Measurements from ENCODE around the gene PARP3.

The PARP3 gene

GRCh38 chr3:51934139-51934850 lies 7.9 kb upstream of the PARP3 start:
- no peak overlapping the region for H3K4me3 ChIP-seq (ENCODE audit: low read depth in 1 of 2, low read length in 2 of 2)
- no peak overlapping the region for H3K27ac ChIP-seq (ENCODE audit: low read depth, low read length)
- H3K9ac ChIP-seq (ENCODE audit: low read depth in 1 of 2, low read length in 2 of 2), result no peak overlapping the region
- H3K27me3 ChIP-seq (ENCODE audit: control insufficient read depth in 1 of 2, insufficient read depth in 2 of 2, low read length in 2 of 2), result no peaks in the 10 kb centered on the region
- H3K4me1 ChIP-seq (ENCODE audit: control insufficient read depth in 1 of 2, insufficient read depth in 2 of 2, low read length in 2 of 2), result no peaks in the 10 kb centered on the region
- H3K36me3 ChIP-seq (ENCODE audit: control insufficient read depth in 1 of 2, insufficient read depth in 2 of 2, low read length in 2 of 2), result peaks cover 40 to 65% of the 10 kb centered on the region in 2 donors
- H3K9me3 ChIP-seq (ENCODE audit: control insufficient read depth in 1 of 2, low read length in 2 of 2), result no peaks in the 10 kb centered on the region

GRCh38 chr3:51934991-51935885 lies 6.9 kb upstream of the PARP3 start:
- peaks cover 40 to 66% of the 10 kb centered on the region in 2 donors for H3K36me3 ChIP-seq (ENCODE audit: control insufficient read depth in 1 of 2, insufficient read depth in 2 of 2, low read length in 2 of 2)

DNA sequence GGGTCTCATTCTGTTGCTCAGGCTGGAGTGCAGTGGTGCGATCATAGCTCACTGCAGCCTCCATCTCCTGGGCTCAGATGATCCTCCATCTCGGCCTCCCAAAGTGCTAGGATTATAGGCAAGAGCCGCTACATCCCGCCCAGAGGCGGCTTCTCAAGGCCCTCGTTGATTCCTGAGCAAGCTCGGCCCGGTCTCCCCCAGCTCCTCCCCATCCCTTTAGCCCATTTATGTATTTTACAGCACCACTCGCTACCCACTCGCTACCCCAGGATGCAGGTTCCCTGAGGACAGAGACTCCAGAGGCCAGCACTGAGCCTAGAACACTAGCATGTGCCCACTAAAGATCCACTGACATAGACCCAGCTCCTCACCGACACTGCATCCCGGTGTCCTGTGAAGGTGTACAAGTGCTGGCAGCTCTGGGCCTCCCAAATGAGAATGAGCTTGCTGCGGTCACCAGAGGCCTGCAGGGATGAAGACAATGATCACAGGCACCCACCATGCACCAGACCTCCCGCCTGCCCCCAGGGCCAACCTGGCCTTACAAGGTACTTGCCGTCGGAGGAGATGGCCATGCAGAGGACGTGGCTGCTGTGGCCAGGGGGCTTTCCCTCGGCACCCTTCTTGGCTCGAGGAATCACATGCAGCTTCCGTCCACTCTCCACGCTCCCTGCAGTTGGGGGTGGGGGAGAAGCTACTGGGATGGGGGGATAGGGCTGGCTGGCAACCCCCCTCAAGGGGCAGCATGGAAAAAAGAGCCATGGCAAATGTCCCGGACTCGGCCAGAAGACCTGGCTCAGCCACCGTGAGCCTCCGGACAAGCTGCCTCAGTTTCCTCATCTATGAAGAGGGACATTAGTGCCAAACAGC lies 6.0 kb upstream of the PARP3 start:
- Histone ChIP-seq H3K9me3 (ENCODE audit: control insufficient read depth in 1 of 2, low read length in 2 of 2) (no peaks in the 10 kb centered on the region), H3K27me3 (ENCODE audit: control insufficient read depth in 1 of 2, insufficient read depth in 2 of 2, low read length in 2 of 2) (no peaks in the 10 kb centered on the region), H3K4me3 (ENCODE audit: low read depth in 1 of 2, low read length in 2 of 2) (no peak overlapping the region), H3K36me3 (ENCODE audit: control insufficient read depth in 1 of 2, insufficient read depth in 2 of 2, low read length in 2 of 2) (peaks cover 40 to 66% of the 10 kb centered on the region in 2 donors), H3K9ac (ENCODE audit: low read depth in 1 of 2, low read length in 2 of 2) (no peak overlapping the region), H3K4me1 (ENCODE audit: control insufficient read depth in 1 of 2, insufficient read depth in 2 of 2, low read length in 2 of 2) (peaks cover 5 to 13% of the 10 kb centered on the region in 2 donors), H3K27ac (ENCODE audit: low read depth, low read length) (no peak overlapping the region)

More at GRCh38 chr3:51934991-51935885, 6.9 kb upstream of the PARP3 start:
- Histone ChIP-seq H3K4me3 (ENCODE audit: low read depth in 1 of 2, low read length in 2 of 2) (no peak overlapping the region), H3K4me1 (ENCODE audit: control insufficient read depth in 1 of 2, insufficient read depth in 2 of 2, low read length in 2 of 2) (peaks cover 0 to 5% of the 10 kb centered on the region in 2 donors), H3K9ac (ENCODE audit: low read depth in 1 of 2, low read length in 2 of 2) (no peak overlapping the region), H3K27me3 (ENCODE audit: control insufficient read depth in 1 of 2, insufficient read depth in 2 of 2, low read length in 2 of 2) (no peaks in the 10 kb centered on the region), H3K27ac (ENCODE audit: low read depth, low read length) (no peak overlapping the region), H3K9me3 (ENCODE audit: control insufficient read depth in 1 of 2, low read length in 2 of 2) (no peaks in the 10 kb centered on the region)

DNA sequence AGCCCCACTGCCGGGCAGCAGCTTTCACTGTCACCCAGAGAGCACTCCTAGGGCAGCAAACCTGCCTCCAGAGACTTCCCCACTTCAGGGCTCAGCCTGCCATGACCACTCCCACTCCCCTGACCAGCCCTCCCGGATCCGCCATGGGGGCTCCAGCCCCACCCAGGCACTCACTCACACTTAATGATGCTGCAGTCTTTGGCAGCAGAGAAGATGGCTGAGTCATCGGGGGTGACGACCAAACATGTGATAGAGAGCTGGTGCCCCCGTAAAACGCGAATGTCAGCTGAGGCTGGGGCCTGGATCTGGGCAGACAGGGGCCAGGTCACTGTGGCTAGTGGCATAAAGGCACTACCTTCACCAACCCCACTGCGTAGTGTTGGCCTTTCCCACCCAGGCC lies 5.1 kb upstream of the PARP3 start:
- no peaks in the 10 kb centered on the region for H3K9me3 ChIP-seq (ENCODE audit: control insufficient read depth in 1 of 2, low read length in 2 of 2)
- no peak overlapping the region for H3K9ac ChIP-seq (ENCODE audit: low read depth in 1 of 2, low read length in 2 of 2)
- no peaks in the 10 kb centered on the region for H3K27me3 ChIP-seq (ENCODE audit: control insufficient read depth in 1 of 2, insufficient read depth in 2 of 2, low read length in 2 of 2)
- peaks cover 7 to 17% of the 10 kb centered on the region in 2 donors for H3K4me1 ChIP-seq (ENCODE audit: control insufficient read depth in 1 of 2, insufficient read depth in 2 of 2, low read length in 2 of 2)
- peaks cover 40 to 66% of the 10 kb centered on the region in 2 donors for H3K36me3 ChIP-seq (ENCODE audit: control insufficient read depth in 1 of 2, insufficient read depth in 2 of 2, low read length in 2 of 2)
- H3K4me3 ChIP-seq (ENCODE audit: low read depth in 1 of 2, low read length in 2 of 2), result no peak overlapping the region
- H3K27ac ChIP-seq (ENCODE audit: low read depth, low read length), result no peak overlapping the region

GRCh38 chr3:51937611-51938450 lies 4.3 kb upstream of the PARP3 start:
- Histone ChIP-seq H3K36me3 (ENCODE audit: control insufficient read depth in 1 of 2, insufficient read depth in 2 of 2, low read length in 2 of 2) (peaks cover 38 to 62% of the 10 kb centered on the region in 2 donors), H3K9me3 (ENCODE audit: control insufficient read depth in 1 of 2, low read length in 2 of 2) (no peaks in the 10 kb centered on the region), H3K9ac (ENCODE audit: low read depth in 1 of 2, low read length in 2 of 2) (no peak overlapping the region), H3K27me3 (ENCODE audit: control insufficient read depth in 1 of 2, insufficient read depth in 2 of 2, low read length in 2 of 2) (no peaks in the 10 kb centered on the region), H3K27ac (ENCODE audit: low read depth, low read length) (no peak overlapping the region), H3K4me3 (ENCODE audit: low read depth in 1 of 2, low read length in 2 of 2) (no peak overlapping the region), H3K4me1 (ENCODE audit: control insufficient read depth in 1 of 2, insufficient read depth in 2 of 2, low read length in 2 of 2) (peaks cover 12 to 24% of the 10 kb centered on the region in 2 donors)

DNA sequence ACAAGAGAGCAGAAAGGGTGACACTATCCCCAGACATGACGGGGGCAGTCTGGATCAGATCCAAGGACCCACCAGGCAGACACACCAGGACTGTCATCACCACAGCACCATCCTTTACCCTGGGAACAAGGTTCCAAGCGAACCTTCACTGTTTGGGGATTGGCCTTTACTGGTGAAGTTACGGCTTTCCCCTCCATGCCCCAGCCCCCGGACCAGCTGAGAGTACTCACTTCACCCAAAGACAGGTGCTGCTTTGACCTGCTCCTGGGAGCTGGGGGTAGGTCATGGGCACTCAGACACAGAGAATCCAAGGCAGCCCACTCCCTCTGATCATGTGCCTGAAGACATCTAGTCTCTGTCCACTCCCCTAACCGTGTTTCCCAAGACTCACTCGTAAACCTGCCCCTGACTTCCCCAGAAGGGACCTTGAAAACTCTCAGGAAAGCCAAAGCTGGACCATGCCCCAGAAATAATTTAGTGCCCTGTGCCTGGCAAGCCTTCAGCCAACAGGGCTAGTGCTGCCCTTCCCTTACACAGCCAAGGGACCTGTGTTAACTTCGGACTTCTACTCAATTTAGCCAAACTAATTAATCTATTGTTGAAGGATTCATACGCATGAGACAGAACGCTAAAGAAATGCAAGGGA lies 3.3 kb upstream of the PARP3 start:
- peaks cover 28 to 53% of the 10 kb centered on the region in 2 donors for H3K36me3 ChIP-seq (ENCODE audit: control insufficient read depth in 1 of 2, insufficient read depth in 2 of 2, low read length in 2 of 2)
- no peaks in the 10 kb centered on the region for H3K27me3 ChIP-seq (ENCODE audit: control insufficient read depth in 1 of 2, insufficient read depth in 2 of 2, low read length in 2 of 2)
- no peak overlapping the region for H3K9ac ChIP-seq (ENCODE audit: low read depth in 1 of 2, low read length in 2 of 2)
- H3K9me3 ChIP-seq (ENCODE audit: control insufficient read depth in 1 of 2, low read length in 2 of 2), result no peaks in the 10 kb centered on the region
- H3K4me3 ChIP-seq (ENCODE audit: low read depth in 1 of 2, low read length in 2 of 2), result no peak overlapping the region
- peaks cover 20 to 31% of the 10 kb centered on the region in 2 donors for H3K4me1 ChIP-seq (ENCODE audit: control insufficient read depth in 1 of 2, insufficient read depth in 2 of 2, low read length in 2 of 2)
- no peak overlapping the region for H3K27ac ChIP-seq (ENCODE audit: low read depth, low read length)

DNA sequence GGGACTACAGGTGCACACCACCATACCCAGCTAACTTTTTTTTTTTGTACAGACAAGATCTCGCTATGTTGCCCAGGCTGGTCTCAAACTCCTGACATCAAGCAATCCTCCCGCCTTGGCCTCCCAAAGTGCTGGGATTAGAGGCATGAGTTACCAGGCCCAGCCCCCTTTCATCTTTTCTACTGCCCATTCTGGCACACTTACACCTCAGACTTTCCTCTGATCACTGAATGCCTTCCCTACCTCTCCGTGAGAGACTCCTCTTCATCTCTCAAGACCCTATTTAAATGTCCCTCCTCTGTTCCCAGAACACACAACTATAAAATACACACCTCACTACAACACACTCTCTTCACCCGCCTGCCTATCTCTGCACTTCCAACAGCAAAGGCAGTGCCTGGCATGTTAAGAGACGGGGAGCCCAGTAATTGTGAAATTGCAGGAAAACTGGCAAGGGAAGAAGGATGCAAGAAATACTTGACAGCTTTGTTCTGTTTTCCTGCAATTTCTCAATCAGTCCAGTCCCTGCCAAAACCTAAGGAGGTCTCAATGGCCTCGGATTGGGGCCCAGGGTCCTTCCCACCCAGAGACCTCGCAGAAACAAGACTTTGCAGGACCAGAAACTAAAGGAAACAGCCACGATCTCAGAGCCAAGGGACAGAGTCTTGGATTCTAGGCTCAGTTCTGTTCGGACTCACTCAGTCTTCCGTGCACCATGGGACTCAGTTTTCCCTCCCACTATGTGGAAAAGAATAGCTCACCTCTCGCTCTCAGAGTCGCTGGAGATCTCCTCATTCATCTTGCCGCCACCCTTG lies 1.3 kb upstream of the PARP3 start:
- H3K27me3 ChIP-seq (ENCODE audit: control insufficient read depth in 1 of 2, insufficient read depth in 2 of 2, low read length in 2 of 2), result no peaks in the 10 kb centered on the region
- peaks cover 20 to 31% of the 10 kb centered on the region in 2 donors for H3K4me1 ChIP-seq (ENCODE audit: control insufficient read depth in 1 of 2, insufficient read depth in 2 of 2, low read length in 2 of 2)
- H3K9ac ChIP-seq (ENCODE audit: low read depth in 1 of 2, low read length in 2 of 2), result peak overlapping the region; percentile 57 to 67
- H3K9me3 ChIP-seq (ENCODE audit: control insufficient read depth in 1 of 2, low read length in 2 of 2), result no peaks in the 10 kb centered on the region
- peak overlapping the region; percentile 64 to 85 for H3K4me3 ChIP-seq (ENCODE audit: low read depth in 1 of 2, low read length in 2 of 2)
- H3K27ac ChIP-seq (ENCODE audit: low read depth, low read length), result no peak overlapping the region
- peaks cover 18 to 44% of the 10 kb centered on the region in 2 donors for H3K36me3 ChIP-seq (ENCODE audit: control insufficient read depth in 1 of 2, insufficient read depth in 2 of 2, low read length in 2 of 2)

DNA sequence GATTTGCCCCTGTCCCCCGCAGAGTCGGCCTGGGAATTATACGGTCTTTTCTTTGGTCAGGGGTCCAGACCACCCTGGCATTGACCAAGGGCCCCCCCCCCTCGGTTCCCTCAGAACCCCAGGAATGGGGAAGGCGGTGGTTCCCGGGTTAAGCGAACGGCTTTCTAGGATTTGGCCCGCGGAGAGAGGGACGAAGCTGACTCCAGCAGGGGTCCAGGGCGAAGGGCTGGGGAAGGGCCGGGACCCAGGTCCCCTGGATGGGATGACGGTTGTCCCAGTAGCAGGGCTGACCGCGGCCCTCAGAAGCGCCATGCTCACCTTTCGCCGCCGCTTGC lies 733 bp upstream of the PARP3 start:
- peak overlapping the region; percentile 64 to 85 for H3K4me3 ChIP-seq (ENCODE audit: low read depth in 1 of 2, low read length in 2 of 2)

More for the DNA sequence above, 733 bp upstream of the PARP3 start:
- Histone ChIP-seq H3K27ac (ENCODE audit: low read depth, low read length) (no peak overlapping the region), H3K9me3 (ENCODE audit: control insufficient read depth in 1 of 2, low read length in 2 of 2) (no peaks in the 10 kb centered on the region), H3K9ac (ENCODE audit: low read depth in 1 of 2, low read length in 2 of 2) (peak overlapping the region; percentile 57 to 67), H3K4me1 (ENCODE audit: control insufficient read depth in 1 of 2, insufficient read depth in 2 of 2, low read length in 2 of 2) (peaks cover 20 to 31% of the 10 kb centered on the region in 2 donors), H3K36me3 (ENCODE audit: control insufficient read depth in 1 of 2, insufficient read depth in 2 of 2, low read length in 2 of 2) (peaks cover 20 to 43% of the 10 kb centered on the region in 2 donors), H3K27me3 (ENCODE audit: control insufficient read depth in 1 of 2, insufficient read depth in 2 of 2, low read length in 2 of 2) (no peaks in the 10 kb centered on the region)

Measured in duodenal mucosa (tissue), 2 donors.